ENCODE data around the gene NAA38.

GRCh38 chr17:7849751-7850504 lies 7.4 kb downstream of the NAA38 start:
- TF ChIP-seq CTCF (IDR thresholded peaks at IDR 0.05), result no peak
- TF ChIP-seq POLR2A (IDR thresholded peaks at IDR 0.05), result no peak

Measured in ovary (tissue), 3 donors.